Lung microvascular endothelial cell (primary cell): ENCODE results near the gene COBL. TPM values are rescaled to one million over a fixed set of nuclear protein-coding genes. Genes with fewer than 3 reads are reported as not detected.
"Not testable (repeated sequence)": the region's sequence is repeated elsewhere in the genome, so short reads cannot be mapped to it uniquely, and the experiment has no call there.

ENCODE experiments used
- DNase-seq, 2 donors: peaks; one replicate each; pipeline versions ENCODE4 v3.0.0 to v3.0.0-alpha.2; 2010; ENCODE audit warnings: low read depth in 2 of 2
- total RNA-seq: library from RNA; depleted of rRNA; stranded (reverse); fragments of >200 nt; gene quantifications from 2 replicates; pipeline ENCODE4 v1.2.1, GENCODE V29; 2014

Gene COBL
- total RNA-seq, 1 donor from 2014 or later, result not detected

DNA sequence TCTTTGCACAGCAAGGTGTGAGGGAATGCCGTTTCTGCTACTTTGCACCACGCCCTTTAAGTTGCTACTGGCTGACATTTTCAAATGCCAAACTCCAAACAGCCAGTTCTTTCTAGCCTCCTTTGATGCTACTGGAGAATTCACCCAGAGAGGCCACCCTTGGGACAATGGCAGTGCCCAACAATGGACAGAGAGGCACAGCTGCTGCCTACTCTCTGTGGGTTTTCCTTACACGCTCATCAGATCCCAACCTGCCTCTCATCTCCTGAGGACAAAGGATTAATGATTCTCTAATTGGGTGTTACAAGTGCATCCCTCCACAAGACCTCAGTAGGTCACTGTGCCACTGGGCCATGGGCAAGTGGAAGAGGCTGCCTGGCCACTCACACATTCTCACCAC is 105.8 kb downstream of the COBL start:
- DNase-seq, result no peak

GRCh38 chr7:51209426-51209825 is 107.2 kb downstream of the COBL start:
- DNase-seq, result no peak

DNA sequence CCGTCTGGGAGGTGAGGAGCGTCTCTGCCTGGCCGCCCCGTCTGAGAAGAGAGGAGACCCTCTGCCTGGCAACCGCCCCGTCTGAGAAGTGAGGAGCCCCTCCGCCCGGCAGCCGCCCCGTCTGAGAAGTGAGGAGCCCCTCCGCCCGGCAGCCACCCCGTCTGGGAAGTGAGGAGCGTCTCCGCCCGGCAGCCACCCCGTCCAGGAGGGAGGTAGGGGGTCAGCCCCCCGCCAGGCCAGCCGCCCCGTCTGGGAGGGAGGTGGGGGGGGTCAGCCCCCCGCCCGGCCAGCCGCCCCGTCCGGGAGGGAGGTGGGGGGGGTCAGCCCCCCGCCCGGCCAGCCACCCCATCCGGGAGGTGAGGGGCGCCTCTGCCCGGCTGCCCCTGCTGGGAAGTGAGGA is 108.5 kb downstream of the COBL start:
- not testable (repeated sequence) for DNase-seq

DNA sequence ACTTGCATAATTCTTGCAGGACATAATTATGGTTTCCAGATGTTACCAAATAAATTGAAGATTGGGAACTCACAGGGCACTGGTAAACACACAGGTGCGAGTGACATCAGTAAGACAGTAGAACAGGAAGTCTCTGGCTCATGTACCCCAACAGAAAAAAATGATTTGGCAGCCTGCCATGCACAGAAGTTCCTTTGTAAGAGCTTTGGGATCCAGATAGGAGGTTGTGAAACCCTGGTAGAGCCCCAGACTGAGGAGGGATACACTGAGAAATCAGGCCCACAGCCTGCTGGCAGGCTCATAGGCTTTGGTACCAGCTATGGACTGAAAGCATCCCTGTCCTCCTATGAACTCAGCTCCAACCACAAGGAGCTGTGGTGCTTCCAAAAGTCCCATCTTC is 118.0 kb downstream of the COBL start:
- no peak for DNase-seq

GRCh38 chr7:51190969-51191368 is 125.6 kb downstream of the COBL start:
- no peak for DNase-seq

DNA sequence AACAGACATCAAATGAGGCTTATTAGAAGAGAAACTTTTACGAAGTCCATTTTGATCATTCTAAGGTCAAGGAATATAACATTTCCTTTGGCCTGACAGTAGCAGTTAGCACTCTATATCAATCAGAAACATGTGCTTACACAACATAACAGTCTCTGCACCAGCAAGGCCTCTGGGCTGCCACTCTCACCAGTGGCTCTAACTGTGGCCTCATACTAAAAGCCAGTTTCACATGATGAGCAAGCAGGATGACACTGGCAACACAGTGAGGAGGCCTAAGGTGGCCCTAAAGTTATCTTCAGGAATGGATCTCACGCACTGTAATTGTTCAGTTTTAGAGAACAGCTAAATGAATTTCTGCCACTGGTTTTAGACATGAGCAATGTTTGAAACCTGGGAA is 126.8 kb downstream of the COBL start:
- no peak for DNase-seq

- DNase-seq, result no peak
Observed at GRCh38 chr7:51188987-51189386, 127.6 kb downstream of the COBL start.

GRCh38 chr7:51187941-51188340 is 128.7 kb downstream of the COBL start:
- DNase-seq, result no peak

GRCh38 chr7:51186531-51186930 is 130.1 kb downstream of the COBL start:
- DNase-seq, result no peak

- DNase-seq, result no peak
Observed at GRCh38 chr7:51182636-51183166, 133.9 kb downstream of the COBL start.

DNA sequence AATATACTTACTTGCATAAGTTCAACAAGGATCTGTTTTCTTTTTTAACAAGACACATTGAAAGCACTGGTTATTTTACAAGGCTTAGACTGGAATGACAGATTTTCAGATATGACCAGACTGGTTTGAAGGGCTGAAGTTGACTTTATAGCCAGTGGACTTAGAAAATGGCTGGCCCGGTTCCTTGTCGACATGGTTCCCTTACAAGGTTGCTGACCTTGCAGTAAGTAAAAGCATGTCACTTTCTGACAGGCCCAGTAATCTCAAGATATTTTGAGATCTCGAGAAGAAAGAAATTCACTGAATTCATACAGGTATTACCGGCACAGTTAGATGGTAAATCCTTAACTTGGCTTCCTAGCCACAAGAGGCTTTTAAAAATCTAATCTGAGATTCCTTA is 136.5 kb downstream of the COBL start:
- DNase-seq, result no peak

GRCh38 chr7:51175992-51176388 is 140.6 kb downstream of the COBL start:
- no peak for DNase-seq

- no peak for DNase-seq
Observed at GRCh38 chr7:51175316-51175991, 141.2 kb downstream of the COBL start.

DNA sequence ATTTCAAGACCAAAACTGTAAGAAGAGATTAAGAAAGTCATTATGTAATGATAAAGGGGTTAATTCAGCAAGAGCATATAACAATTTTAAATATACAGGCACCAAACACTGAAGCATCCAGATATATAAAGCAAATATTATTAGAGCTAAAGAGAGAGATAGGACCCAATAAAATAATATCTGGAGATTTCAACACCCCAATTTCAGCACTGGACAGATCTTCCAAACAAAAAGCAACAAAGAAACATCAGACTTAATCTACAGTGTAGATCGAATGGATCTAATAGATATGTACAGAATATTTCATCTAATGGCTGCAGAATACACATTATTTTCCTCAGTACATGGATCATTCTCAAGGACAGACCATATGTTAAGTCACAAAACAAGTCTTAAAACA is 151.3 kb downstream of the COBL start:
- DNase-seq, result no peak

DNA sequence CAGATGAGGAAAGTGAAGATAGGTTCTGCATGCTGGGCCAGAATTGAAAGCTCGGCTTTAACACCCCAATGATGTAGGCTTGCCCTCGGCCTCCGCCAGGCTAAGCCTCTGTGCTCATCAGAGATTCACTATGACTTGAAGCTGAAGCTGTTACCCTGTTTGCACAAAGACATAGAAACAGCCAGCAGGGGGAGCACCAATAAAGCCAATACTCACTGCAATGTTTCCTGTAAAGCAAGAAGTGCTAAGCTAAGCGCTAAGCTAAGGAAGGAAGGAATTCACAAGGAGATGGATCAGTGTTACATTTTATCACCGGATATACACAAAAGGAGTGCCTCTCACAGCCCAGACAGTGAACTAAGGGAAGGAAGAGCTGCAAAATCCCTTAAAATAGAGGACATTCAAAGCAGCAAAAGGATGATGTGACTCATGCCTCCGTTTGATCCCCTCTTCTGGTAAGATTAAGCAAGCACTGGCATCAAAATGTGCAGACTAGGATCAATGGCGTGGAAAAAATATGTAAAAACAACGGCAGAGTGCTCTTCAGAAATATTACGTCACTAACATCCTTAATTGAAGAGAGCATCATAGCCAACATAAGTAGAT is 153.8 kb downstream of the COBL start:
- DNase-seq, result peak; percentile 79

- no peak for DNase-seq
Observed at GRCh38 chr7:51161937-51162336, 154.7 kb downstream of the COBL start.

DNA sequence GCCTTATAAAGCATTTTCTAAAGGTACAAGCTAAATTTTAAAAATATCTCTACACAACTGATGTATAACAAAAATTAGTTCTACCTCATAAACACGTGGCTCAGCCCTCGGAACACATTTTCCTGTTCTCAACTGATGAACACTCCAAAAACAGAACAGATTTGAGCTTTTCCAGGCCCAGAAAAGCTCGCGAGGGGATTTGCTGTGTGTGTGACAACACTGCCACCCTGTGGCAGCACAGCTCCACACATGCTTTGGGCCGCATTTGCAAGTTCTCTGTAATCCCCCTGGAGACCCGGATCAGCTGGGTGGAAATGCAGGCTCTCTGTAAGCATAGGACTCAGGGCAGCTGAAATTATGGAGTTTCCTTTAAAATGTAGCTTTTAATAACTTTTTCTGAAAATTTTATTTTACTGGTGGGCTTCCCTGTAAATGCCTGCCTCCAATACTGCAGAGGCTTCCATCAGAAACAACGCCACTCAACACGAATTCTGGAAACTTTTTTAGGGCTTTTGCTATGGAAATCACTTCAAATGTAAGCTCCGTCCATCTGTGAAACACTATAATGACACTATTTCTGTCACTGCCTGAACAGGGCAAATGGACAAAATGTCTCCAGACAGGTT is 155.5 kb downstream of the COBL start:
- DNase-seq, result peak; percentile 76 to 87

GRCh38 chr7:51160411-51160810 is 156.2 kb downstream of the COBL start:
- no peak for DNase-seq

DNA sequence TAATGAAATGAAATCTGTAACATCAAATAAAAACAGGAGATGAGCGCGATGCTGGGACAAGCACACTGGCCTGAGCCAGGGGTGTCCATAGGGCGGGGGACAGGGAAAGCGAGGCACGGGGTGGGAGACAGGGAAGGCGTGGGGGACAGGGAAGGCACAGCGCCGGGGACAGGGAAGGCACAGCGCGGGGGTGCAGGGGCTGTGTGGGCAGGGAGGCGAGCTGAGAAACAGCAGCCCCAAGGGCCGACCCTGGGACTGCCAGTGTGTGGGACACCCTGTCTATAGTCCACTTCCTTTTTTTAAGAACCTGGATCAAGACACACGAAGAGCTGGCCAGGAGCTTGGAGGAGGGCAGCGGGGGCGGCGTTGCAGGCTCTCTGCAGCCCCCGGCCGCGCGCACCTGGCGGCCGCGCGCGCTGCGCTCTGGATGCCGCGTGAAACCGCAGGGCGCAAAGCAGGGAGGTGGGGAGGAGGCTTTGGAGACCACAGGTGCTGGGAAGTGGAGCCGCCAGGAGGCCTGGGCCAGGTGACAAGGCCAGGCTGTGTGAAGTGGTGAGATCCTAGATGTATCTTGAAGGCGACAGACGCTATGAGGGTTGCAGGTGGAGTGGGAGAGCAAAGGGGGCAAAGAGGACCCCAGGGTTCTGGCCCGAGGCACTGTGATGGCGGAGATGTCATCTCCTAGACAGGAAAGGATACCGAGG is 157.7 kb downstream of the COBL start:
- DNase-seq, result no peak

DNA sequence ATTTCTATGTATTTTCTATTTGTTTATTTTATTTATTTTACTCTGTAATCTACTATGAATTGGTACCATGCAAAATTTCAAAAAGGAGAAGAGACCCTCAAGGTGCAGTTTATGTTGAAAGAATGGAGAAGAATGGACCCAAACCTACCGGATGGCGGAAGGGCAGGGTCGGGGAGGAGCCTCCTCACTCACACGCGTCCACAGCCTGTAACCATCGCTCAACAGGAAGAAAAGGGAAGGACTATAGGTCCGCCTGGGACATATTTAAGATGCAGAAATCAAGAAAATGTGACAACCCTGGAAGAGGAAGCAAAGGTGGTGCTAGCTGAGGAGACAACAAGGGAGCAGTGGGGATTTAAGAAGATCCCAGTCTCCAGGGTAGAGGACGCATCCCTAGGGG is 158.4 kb downstream of the COBL start:
- DNase-seq, result no peak

DNA sequence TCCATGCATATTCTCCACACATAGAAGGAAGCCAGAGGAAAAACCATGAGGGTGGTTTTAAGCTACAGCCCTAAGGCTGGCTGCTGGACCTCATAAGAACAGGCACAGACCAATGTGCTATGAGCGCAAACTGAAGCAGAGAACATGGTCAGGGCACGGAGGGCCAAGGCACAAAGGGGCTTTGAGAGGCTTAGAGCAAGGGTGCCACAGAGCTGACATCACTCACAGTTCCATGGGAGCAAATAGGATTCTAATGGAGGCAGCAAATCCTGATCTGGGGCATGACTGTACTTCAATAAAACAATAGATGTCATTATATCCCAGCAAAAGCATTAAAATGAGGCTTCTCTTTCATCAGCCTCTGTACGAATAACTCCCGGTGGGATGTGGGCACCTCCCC is 162.4 kb downstream of the COBL start:
- no peak for DNase-seq

DNA sequence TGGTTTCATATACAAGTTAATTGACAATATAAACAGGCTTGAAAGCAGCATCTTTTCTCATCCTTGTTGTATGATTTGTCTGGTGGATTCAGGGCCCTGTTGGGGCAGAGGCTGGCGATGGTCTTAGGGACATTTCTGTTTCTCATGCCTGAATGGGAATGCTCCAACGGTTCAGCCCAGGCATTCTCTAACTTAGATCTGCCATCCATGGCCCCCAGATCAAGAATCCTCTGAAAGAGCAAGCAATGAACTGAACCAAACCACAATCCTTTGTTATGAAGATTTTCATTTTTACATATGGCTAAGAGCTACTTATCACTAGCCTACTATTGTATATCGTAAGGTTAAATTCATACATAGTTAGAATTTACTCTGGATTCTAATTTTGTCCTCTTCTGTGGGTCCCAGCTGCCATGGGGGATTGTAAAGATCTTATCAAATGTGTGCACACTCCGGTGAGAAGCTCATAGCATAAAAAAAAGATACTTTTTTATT is 163.9 kb downstream of the COBL start:
- DNase-seq, result no peak
